Measurements from ENCODE around the gene MYO5B. TPM values are rescaled to one million over a fixed set of nuclear protein-coding genes. Genes with fewer than 3 reads are reported as not detected.
A peak's percentile ranks its signal among the peaks of the same experiment; 100 is the strongest.
"Not testable (repeated sequence)": the region's sequence is repeated elsewhere in the genome, so short reads cannot be mapped to it uniquely, and the experiment has no call there.

MYO5B gene
- 0.97 TPM in 1 of 2 replicates, not detected in the other for total RNA-seq (2014; rRNA removed; shearing (Covaris generic); ENCODE audit: low replicate concordance)

- peak; percentile 70 for DNase-seq
- Histone ChIP-seq H3K27me3 (ENCODE audit: low read length) (no peaks in the 10 kb centered on the region), H3K9me2 (replicated peaks; ENCODE audit: insufficient read depth, low read length) (no peaks in the 10 kb centered on the region), H3K9ac (ENCODE audit: low read length) (no peak within 1 kb of the TSS), H3K9me3 (ENCODE audit: low read length) (no peaks in the 10 kb centered on the region), H3K4me3 (ENCODE audit: low read length) (no peak within 1 kb of the TSS), H3K4me2 (ENCODE audit: low read depth, low read length, poor library complexity, severe bottlenecking) (peak within 1 kb of the TSS; percentile 13), H3K27ac (ENCODE audit: low read length) (no peak within 1 kb of the TSS), H4K20me1 (ENCODE audit: insufficient read depth, low read depth, low read length) (no peaks in the 10 kb centered on the region), H3K79me2 (ENCODE audit: low read length) (no peaks in the 10 kb centered on the region), H3K36me3 (ENCODE audit: insufficient read depth, low read length) (no peaks in the 10 kb centered on the region), H3K4me1 (ENCODE audit: low read length) (no peaks in the 10 kb centered on the region), H2AFZ (ENCODE audit: low read length) (no peak within 1 kb of the TSS)
Measured at GRCh38 chr18:50194631-50195532, at the start of gene MYO5B. Gene MYO5B, minus strand, starts transcription at chr18:50195147. Its CDS starts 354 bp downstream, at chr18:50194793.

- not testable (repeated sequence) for H3K79me2 ChIP-seq (ENCODE audit: low read length); DNase-seq; H3K27me3 ChIP-seq (ENCODE audit: low read length); H3K36me3 ChIP-seq (ENCODE audit: insufficient read depth, low read length); H3K27ac ChIP-seq (ENCODE audit: low read length); H3K9me2 ChIP-seq (replicated peaks; ENCODE audit: insufficient read depth, low read length); H3K4me1 ChIP-seq (ENCODE audit: low read length); H2AFZ ChIP-seq (ENCODE audit: low read length); H3K4me2 ChIP-seq (ENCODE audit: low read depth, low read length, poor library complexity, severe bottlenecking); H3K4me3 ChIP-seq (ENCODE audit: low read length); H3K9me3 ChIP-seq (ENCODE audit: low read length); H4K20me1 ChIP-seq (ENCODE audit: insufficient read depth, low read depth, low read length); H3K9ac ChIP-seq (ENCODE audit: low read length)
Measured at GRCh38 chr18:50241768-50242167, 46.8 kb upstream of the MYO5B start.

GRCh38 chr18:50240080-50240563 lies 45.2 kb upstream of the MYO5B start:
- no peak overlapping the region for H3K27ac ChIP-seq (ENCODE audit: low read length)
- H3K79me2 ChIP-seq (ENCODE audit: low read length), result no peaks in the 10 kb centered on the region
- H3K4me2 ChIP-seq (ENCODE audit: low read depth, low read length, poor library complexity, severe bottlenecking), result no peak overlapping the region
- H3K36me3 ChIP-seq (ENCODE audit: insufficient read depth, low read length), result no peaks in the 10 kb centered on the region
- H4K20me1 ChIP-seq (ENCODE audit: insufficient read depth, low read depth, low read length), result no peaks in the 10 kb centered on the region
- H3K27me3 ChIP-seq (ENCODE audit: low read length), result no peaks in the 10 kb centered on the region
- no peaks in the 10 kb centered on the region for H3K9me2 ChIP-seq (replicated peaks; ENCODE audit: insufficient read depth, low read length)
- no peaks in the 10 kb centered on the region for H3K9me3 ChIP-seq (ENCODE audit: low read length)
- H3K4me1 ChIP-seq (ENCODE audit: low read length), result no peaks in the 10 kb centered on the region
- no peak overlapping the region for H3K4me3 ChIP-seq (ENCODE audit: low read length)
- no peak overlapping the region for H3K9ac ChIP-seq (ENCODE audit: low read length)
- H2AFZ ChIP-seq (ENCODE audit: low read length), result no peak overlapping the region
- no peak for DNase-seq

GRCh38 chr18:50232419-50232818 lies 37.5 kb upstream of the MYO5B start:
- H3K79me2 ChIP-seq (ENCODE audit: low read length), result no peaks in the 10 kb centered on the region
- no peaks in the 10 kb centered on the region for H3K9me2 ChIP-seq (replicated peaks; ENCODE audit: insufficient read depth, low read length)
- no peaks in the 10 kb centered on the region for H4K20me1 ChIP-seq (ENCODE audit: insufficient read depth, low read depth, low read length)
- no peak overlapping the region for H2AFZ ChIP-seq (ENCODE audit: low read length)
- no peaks in the 10 kb centered on the region for H3K9me3 ChIP-seq (ENCODE audit: low read length)
- no peak overlapping the region for H3K4me2 ChIP-seq (ENCODE audit: low read depth, low read length, poor library complexity, severe bottlenecking)
- H3K9ac ChIP-seq (ENCODE audit: low read length), result no peak overlapping the region
- H3K4me1 ChIP-seq (ENCODE audit: low read length), result no peaks in the 10 kb centered on the region
- H3K27me3 ChIP-seq (ENCODE audit: low read length), result no peaks in the 10 kb centered on the region
- H3K27ac ChIP-seq (ENCODE audit: low read length), result no peak overlapping the region
- DNase-seq, result no peak
- no peak overlapping the region for H3K4me3 ChIP-seq (ENCODE audit: low read length)
- H3K36me3 ChIP-seq (ENCODE audit: insufficient read depth, low read length), result no peaks in the 10 kb centered on the region

- Histone ChIP-seq H3K9ac (ENCODE audit: low read length) (no peak overlapping the region), H2AFZ (ENCODE audit: low read length) (no peak overlapping the region), H3K9me3 (ENCODE audit: low read length) (no peaks in the 10 kb centered on the region), H3K79me2 (ENCODE audit: low read length) (no peaks in the 10 kb centered on the region), H3K4me2 (ENCODE audit: low read depth, low read length, poor library complexity, severe bottlenecking) (no peak overlapping the region), H3K4me3 (ENCODE audit: low read length) (no peak overlapping the region), H3K27me3 (ENCODE audit: low read length) (no peaks in the 10 kb centered on the region), H3K4me1 (ENCODE audit: low read length) (no peaks in the 10 kb centered on the region), H3K36me3 (ENCODE audit: insufficient read depth, low read length) (no peaks in the 10 kb centered on the region), H3K9me2 (replicated peaks; ENCODE audit: insufficient read depth, low read length) (no peaks in the 10 kb centered on the region), H4K20me1 (ENCODE audit: insufficient read depth, low read depth, low read length) (no peaks in the 10 kb centered on the region), H3K27ac (ENCODE audit: low read length) (no peak overlapping the region)
- DNase-seq, result no peak
Measured at GRCh38 chr18:50231621-50232020, 36.7 kb upstream of the MYO5B start.

GRCh38 chr18:50220249-50220648 lies 25.3 kb upstream of the MYO5B start:
- not testable (repeated sequence) for H2AFZ ChIP-seq (ENCODE audit: low read length); H3K4me2 ChIP-seq (ENCODE audit: low read depth, low read length, poor library complexity, severe bottlenecking); H3K36me3 ChIP-seq (ENCODE audit: insufficient read depth, low read length); H3K9me3 ChIP-seq (ENCODE audit: low read length); H4K20me1 ChIP-seq (ENCODE audit: insufficient read depth, low read depth, low read length); H3K4me3 ChIP-seq (ENCODE audit: low read length); H3K27me3 ChIP-seq (ENCODE audit: low read length); H3K9ac ChIP-seq (ENCODE audit: low read length); DNase-seq; H3K27ac ChIP-seq (ENCODE audit: low read length); H3K79me2 ChIP-seq (ENCODE audit: low read length); H3K9me2 ChIP-seq (replicated peaks; ENCODE audit: insufficient read depth, low read length)
- H3K4me1 ChIP-seq (ENCODE audit: low read length), result peaks cover 15% of the 10 kb centered on the region

- Histone ChIP-seq H3K79me2 (ENCODE audit: low read length) (no peaks in the 10 kb centered on the region), H3K4me3 (ENCODE audit: low read length) (no peak overlapping the region), H2AFZ (ENCODE audit: low read length) (no peak overlapping the region; the same call in 1 of the 2 replicates), H3K9me2 (replicated peaks; ENCODE audit: insufficient read depth, low read length) (no peaks in the 10 kb centered on the region), H3K36me3 (ENCODE audit: insufficient read depth, low read length) (no peaks in the 10 kb centered on the region), H3K4me1 (ENCODE audit: low read length) (peaks cover 15% of the 10 kb centered on the region), H3K27ac (ENCODE audit: low read length) (no peak overlapping the region), H3K9me3 (ENCODE audit: low read length) (no peaks in the 10 kb centered on the region), H3K4me2 (ENCODE audit: low read depth, low read length, poor library complexity, severe bottlenecking) (peak overlapping the region; percentile 33), H3K27me3 (ENCODE audit: low read length) (no peaks in the 10 kb centered on the region), H3K9ac (ENCODE audit: low read length) (no peak overlapping the region; the same call in 1 of the 2 replicates), H4K20me1 (ENCODE audit: insufficient read depth, low read depth, low read length) (no peaks in the 10 kb centered on the region)
- DNase-seq, result peak; percentile 77
Measured at GRCh38 chr18:50218432-50219197, 23.7 kb upstream of the MYO5B start.

GRCh38 chr18:50209311-50209710 lies 14.4 kb upstream of the MYO5B start:
- DNase-seq, result peak; percentile 47
- Histone ChIP-seq H3K9me2 (replicated peaks; ENCODE audit: insufficient read depth, low read length) (no peaks in the 10 kb centered on the region), H3K4me2 (ENCODE audit: low read depth, low read length, poor library complexity, severe bottlenecking) (no peak overlapping the region), H3K36me3 (ENCODE audit: insufficient read depth, low read length) (no peaks in the 10 kb centered on the region), H3K27me3 (ENCODE audit: low read length) (no peaks in the 10 kb centered on the region), H3K79me2 (ENCODE audit: low read length) (no peaks in the 10 kb centered on the region), H3K9ac (ENCODE audit: low read length) (no peak overlapping the region), H3K4me3 (ENCODE audit: low read length) (no peak overlapping the region), H3K4me1 (ENCODE audit: low read length) (peaks cover 18% of the 10 kb centered on the region), H2AFZ (ENCODE audit: low read length) (no peak overlapping the region), H3K9me3 (ENCODE audit: low read length) (no peaks in the 10 kb centered on the region), H3K27ac (ENCODE audit: low read length) (no peak overlapping the region), H4K20me1 (ENCODE audit: insufficient read depth, low read depth, low read length) (no peaks in the 10 kb centered on the region)
